GM11168 (cell line): ENCODE data around the gene TCEA3.

Experiments used
- in situ Hi-C: fragments of 300-500 bp; cut with MboI; formaldehyde crosslinking; loops from one replicate; pipeline ENCODE4 v1.12.0; 2022; ENCODE audit warnings: low sequenced_read_pairs; ENCODE audit not compliant: unreplicated experiment

TCEA3 gene

DNA sequence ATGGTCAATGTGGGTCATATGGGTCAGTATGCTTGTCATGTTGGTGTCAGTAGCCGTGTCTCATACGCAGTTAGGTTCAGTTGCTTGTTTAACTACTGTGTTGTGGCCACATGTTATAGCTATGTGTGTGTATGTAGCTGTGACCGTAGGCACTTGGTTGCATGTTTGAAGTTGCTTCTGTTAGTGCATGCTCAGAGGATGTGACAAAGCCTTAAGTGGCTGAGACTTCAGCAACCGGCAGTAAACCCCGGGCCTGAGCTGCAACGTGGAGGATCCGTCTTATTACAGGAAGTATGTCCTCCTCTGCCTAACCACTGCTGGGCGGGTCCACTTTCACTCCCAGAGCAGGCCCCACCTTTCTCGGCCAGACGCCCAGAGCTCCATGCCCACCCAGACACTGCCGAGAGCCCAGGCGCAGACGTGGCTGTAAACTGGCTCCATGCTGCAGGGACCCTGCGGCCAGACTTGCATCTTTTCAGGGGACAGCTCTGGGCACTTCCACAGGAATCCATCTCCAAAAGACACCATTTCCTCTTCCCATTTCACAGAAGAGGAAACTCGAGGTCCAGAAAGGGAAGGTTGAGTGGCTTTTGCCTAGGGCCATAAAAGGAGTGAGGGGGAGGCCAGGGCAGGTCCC, 2.2 kb downstream of the TCEA3 start:
- in situ Hi-C loops = no loop called here

GRCh38 chr1:23421753-23422240, 2.8 kb downstream of the TCEA3 start:
- in situ Hi-C loops = no loop called here

DNA sequence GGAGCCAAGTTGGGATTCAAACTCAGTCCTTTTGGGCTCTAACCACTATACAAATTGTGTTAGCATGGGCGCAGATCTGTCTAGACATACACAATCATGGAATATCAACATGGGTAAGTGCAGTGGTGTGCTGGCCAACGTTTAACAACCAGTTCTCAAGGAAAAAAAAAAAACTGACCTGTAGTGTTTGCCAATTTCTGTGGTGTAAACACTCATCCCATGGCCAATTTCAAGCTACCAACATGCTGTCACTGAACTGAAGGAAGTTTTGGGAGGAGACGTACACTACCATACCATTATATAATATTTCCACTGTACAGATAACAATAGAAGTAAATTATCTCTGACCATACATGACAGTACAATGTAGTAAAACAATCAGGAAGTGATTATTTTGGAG, 3.2 kb downstream of the TCEA3 start:
- in situ Hi-C loops = no loop called here

DNA sequence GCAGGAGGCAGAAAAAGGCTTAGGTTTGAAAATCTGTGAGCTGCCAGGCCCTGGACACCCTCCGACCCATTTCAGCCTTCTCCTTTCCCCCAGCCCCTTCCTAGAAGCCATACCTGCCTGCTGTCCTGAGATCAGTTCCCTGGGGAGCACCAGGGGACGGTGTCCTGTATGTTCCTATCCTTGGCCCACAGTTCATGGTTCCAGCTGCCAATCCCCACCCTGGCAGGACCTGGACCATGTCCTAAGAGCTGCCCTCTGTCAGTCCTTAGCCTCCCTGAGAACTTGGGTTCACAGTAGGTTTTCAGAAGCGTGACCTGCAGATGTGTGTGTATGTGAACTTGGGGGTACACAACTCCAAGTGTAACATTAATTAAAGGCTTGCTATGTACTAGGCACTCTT, 3.8 kb downstream of the TCEA3 start:
- in situ Hi-C loops = no loop called here

DNA sequence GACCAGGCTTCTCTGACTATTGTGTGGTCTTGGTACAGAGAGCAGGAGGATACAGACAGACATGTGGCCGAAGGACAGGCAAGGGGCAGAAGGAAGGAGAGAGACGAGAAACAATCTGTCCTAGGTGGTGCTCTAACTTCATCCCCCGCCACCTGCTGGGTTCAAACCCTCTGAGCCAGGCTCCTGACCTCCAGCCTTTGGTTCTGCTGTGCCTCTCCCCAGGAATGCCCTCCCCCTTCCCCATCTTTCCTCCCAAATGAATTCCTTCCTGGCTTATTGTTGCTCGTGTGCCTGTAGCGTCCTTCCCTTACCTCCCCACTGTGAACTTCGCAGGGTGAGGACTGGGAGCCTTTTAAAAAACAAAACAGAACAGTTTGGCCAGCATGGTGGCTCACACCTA, 5.4 kb downstream of the TCEA3 start:
- in situ Hi-C loops = no loop called here

- in situ Hi-C loops = no loop called here
These were observed 7.0 kb downstream of the TCEA3 start for GRCh38 chr1:23417570-23417969.

DNA sequence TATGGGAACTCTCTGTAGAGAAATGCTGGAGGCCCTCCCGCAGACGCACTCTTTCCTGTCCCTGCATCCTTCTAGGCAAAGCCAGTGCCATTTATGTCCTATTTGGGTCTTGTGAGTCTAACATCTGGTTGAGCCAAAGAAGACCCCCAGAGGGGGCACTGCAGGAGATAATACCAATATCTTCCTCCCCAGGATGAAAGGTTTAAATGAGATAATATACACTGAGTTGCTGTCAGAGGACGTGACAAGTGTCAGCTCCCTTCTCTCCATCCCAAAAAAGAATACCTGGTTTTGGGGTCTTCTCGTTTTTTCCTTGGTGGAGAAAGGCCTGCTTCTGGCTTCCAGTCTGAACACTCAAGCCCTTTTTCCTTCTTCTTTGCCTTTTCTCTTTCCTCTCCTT, 7.6 kb downstream of the TCEA3 start:
- in situ Hi-C loops = no loop called here

GRCh38 chr1:23408797-23409290, 15.7 kb downstream of the TCEA3 start:
- in situ Hi-C loops = no loop called here

DNA sequence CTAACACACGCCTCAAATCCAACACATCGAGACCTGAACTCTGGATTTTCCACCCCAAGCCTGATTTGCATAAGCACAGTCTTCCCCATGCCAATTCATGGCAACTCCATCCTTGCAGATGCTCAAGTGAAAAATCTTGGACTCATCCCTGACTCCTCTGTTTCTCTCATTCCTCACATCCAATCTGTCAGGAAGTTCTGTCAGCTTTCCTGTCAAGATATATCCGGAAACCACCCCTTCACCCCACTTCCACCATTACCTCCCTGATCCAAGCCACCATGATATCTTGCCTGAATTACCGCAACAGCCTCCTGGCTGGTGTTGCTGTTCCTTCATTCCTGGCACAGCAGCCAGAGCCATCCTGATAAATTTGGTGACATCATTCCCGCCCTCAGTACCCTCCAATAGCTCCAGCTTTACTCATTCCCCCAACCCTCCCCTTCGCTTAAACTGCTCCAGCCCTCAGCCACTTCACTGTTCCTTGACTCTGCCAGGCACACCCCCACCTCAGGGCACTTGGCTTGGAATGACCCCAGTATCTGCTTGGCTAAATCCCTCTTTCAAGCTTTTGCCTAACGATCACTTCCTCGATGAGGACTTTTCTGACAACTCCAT, 17.4 kb downstream of the TCEA3 start:
- in situ Hi-C loops = no loop called here

GRCh38 chr1:23405946-23406345, 18.6 kb downstream of the TCEA3 start:
- in situ Hi-C loops = no loop called here

DNA sequence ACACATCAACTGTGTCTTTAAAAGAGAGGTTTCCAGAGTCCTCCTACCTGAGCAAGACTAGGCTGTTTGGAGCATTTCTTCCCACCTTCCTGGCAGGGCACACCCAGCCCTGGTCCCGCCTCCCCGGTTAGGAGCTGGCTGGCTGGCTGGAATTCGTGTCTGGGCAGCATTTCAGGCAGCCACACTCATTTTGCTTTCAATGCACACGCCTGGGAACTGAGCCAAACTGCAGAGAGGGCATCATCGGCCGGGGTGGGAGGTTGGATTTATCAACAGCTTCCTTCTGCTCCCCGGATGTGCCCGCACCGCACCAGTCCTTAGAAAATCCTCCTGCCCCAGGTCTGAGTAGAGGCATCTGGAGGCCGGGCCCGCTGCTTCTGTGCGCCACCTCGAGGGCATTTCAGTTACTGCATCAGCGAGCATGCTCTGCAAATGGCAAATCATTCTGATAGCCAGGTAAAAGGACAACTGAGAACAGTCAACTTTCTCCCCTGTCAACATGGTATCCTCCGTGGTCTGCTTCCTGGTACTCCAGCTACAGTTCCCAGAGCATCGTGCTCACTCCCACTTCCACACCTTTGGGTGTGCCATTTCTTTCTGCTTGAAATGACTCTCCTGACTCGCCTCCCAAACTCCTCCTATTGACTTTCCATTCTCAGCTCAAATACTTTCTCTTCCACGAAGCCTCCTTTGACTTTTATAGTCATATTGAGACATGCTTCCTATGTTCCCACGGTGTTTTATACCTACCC, 20.6 kb downstream of the TCEA3 start:
- in situ Hi-C loops = no loop called here

DNA sequence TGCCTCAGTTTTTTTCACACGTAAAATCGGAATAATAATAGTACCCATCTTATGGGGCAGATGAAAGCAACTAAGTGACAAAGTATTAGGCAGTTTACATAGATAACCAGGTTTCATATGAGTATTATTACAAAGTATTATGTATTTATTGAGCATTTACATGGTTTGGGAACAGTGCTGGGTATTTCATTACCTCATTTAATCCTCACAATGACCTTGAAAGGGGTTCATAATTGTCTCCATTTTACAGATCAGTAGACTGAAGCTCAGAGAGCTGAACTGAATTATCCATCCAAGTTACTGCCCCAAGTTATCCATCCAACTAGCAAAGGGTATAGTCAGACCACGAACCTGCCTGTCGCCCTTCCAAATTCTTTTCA, 21.2 kb downstream of the TCEA3 start:
- in situ Hi-C loops = no loop called here

DNA sequence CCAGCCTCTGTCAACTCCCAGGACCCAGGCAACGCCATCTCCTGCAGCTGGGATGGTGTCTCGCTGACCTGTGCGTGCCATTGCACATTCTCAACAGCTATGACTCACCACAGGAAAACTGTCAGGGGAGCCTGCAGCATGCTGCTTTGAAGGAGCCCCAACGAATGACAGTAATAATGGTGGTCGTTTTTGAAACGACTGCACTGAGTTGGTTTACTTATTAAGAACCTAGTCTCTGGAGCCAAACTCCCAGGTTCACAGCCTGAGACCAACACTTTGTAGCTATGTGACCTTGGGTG, 21.6 kb downstream of the TCEA3 start:
- in situ Hi-C loops = no loop called here

- in situ Hi-C loops = no loop called here
These were observed 22.1 kb downstream of the TCEA3 start for GRCh38 chr1:23402286-23403037.

- in situ Hi-C loops = no loop called here
These were observed 23.2 kb downstream of the TCEA3 start for GRCh38 chr1:23401313-23401712.

GRCh38 chr1:23400324-23401114, 24.0 kb downstream of the TCEA3 start:
- in situ Hi-C loops = no loop called here

- in situ Hi-C loops = no loop called here
These were observed 25.3 kb downstream of the TCEA3 start for GRCh38 chr1:23399229-23399628.

DNA sequence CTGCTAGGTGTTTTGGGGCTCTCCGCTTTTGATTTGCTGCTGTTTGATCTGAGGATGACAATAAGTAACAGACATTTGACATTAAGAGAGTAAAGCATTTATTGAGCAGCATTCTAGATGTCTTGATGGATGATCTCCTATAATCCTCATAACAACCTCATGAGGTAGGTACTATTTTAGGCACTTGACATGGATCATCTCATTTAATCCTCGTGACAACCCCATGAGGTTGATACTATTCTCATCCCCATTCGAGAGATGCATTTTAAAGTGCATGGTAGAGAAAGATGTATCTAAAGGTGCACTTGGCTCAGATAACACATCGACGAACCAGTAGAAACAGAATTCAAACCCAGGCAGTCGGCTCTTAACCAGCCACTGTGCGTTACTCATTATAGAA, 26.6 kb downstream of the TCEA3 start:
- in situ Hi-C loops = no loop called here

DNA sequence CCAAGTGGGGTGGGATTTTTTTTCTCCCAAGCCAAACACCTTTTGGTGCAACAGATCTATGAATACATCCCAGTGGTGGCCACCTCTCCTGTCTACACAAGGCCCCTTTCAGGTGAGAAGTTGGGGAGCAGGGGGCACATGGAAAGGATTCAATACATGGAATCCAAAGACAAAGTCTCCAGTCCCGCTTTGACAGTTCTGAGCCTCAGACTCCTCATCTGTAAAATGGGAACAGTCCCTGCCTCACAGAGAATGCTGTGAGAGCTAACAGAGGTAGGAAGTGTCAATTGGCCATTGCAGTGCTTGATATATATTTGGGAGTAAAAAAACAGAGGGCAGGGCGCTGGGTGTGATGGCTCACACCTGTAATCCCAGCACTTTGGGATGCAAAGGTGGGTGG, 28.2 kb downstream of the TCEA3 start:
- in situ Hi-C loops = no loop called here

- in situ Hi-C loops = no loop called here
These were observed 28.7 kb downstream of the TCEA3 start for GRCh38 chr1:23395849-23396248.
